Panc1 (cell line): ENCODE results near the gene KCNAB1. TPM values are rescaled to one million over a fixed set of nuclear protein-coding genes. Genes with fewer than 3 reads are reported as not detected.

Experiments used
- ATAC-seq: fragments of 200-7000 bp; cut with Tn5 transposase; 2 replicates; pipeline ENCODE4 v1.9.1; 2020; ENCODE audit warnings: mild to moderate bottlenecking, moderate library complexity
- BruUV-seq: library from RNA; stranded (reverse); fragments of 400-500 nt; replicated peaks from 2 replicates; lab custom pipeline; 2021; lab: Mats Ljungman, UMichigan
- CTCF ChIA-PET: fragments of 300-600 bp; sonication (Branson Sonifier 250); formaldehyde crosslinking; loops from one replicate; lab custom pipeline; 2022; ENCODE audit warnings: antibody characterized with exemption; lab: Charles Lee
- POLR2A ChIA-PET: fragments of 300-600 bp; sonication (Branson Sonifier 250); formaldehyde crosslinking; loops from one replicate; lab custom pipeline; 2022; ENCODE audit warnings: antibody characterized with exemption; lab: Charles Lee
- DNase-seq: peaks from one replicate; pipeline ENCODE4 v3.0.0-alpha.2; 2010; ENCODE audit warnings: low read depth, low spot score
- H3K27ac ChIP-seq: 2 replicates; pipeline ENCODE4 v1.5.1; 2011; ENCODE audit warnings: mild to moderate bottlenecking, low read length, inconsistent platforms
- H3K27me3 ChIP-seq: fragments of 200-500 bp; sonication (Bioruptor generic); 2 replicates; pipeline ENCODE4 v1.6.0; 2014; ENCODE audit warnings: low read length, inconsistent platforms; ENCODE audit not compliant: control insufficient read depth, insufficient read depth
- H3K36me3 ChIP-seq: fragments of 200-500 bp; sonication (Bioruptor generic); 2 replicates; pipeline ENCODE4 v1.5.1; 2014; ENCODE audit warnings: inconsistent platforms, mild to moderate bottlenecking, low read length, moderate library complexity; ENCODE audit not compliant: control insufficient read depth, insufficient read depth
- H3K4me1 ChIP-seq: 2 replicates; pipeline ENCODE4 v1.5.1; 2011; ENCODE audit warnings: inconsistent platforms, mild to moderate bottlenecking, low read length, moderate library complexity; ENCODE audit not compliant: control insufficient read depth, insufficient read depth
- H3K4me3 ChIP-seq, 2 experiments: 2 replicates each; pipeline ENCODE4 v1.5.1; 2011 to 2012; ENCODE audit warnings: low read depth in 2 of 2, low read length in 2 of 2, mild to moderate bottlenecking in 2 of 2, inconsistent platforms in 1 of 2, moderate library complexity in 1 of 2
- H3K9me3 ChIP-seq: fragments of 200-500 bp; sonication (Bioruptor generic); 2 replicates; pipeline ENCODE4 v1.5.1; 2014; ENCODE audit warnings: low read depth, mild to moderate bottlenecking, inconsistent platforms, low read length, moderate library complexity; ENCODE audit not compliant: control insufficient read depth, insufficient read depth
- POLR2AphosphoS5 ChIP-seq: IDR thresholded peaks from 2 replicates; pipeline ENCODE4 v1.6.1; 2012; ENCODE audit warnings: mild to moderate bottlenecking, low read depth, low read length, moderate library complexity
- SIN3A ChIP-seq: IDR thresholded peaks from 2 replicates; pipeline ENCODE4 v1.6.1; 2012; ENCODE audit warnings: low read depth, mild to moderate bottlenecking, low read length, moderate library complexity, borderline replicate concordance; ENCODE audit not compliant: insufficient read depth
- TCF7L2 ChIP-seq: IDR thresholded peaks from 2 replicates; pipeline ENCODE4 v1.6.1; 2011; ENCODE audit warnings: mild to moderate bottlenecking, low read depth, low read length, inconsistent platforms
- in situ Hi-C: cut with HindIII; loops from 2 replicates; pipeline ENCODE4 v1.10.0; 2016; ENCODE audit warnings: low sequenced_read_pairs, low pct_unique_long_range_greater_than_20kb
- intact Hi-C: fragments of 100-400 bp; cut with micrococcal nuclease; formaldehyde crosslinking; loops from one replicate; pipeline ENCODE4 v1.10.0; 2022; ENCODE audit not compliant: unreplicated experiment
- total RNA-seq: library from RNA; stranded (reverse); gene quantifications from one replicate; pipeline ENCODE4 v1.2.1, GENCODE V29; 2021; ENCODE audit not compliant: unreplicated experiment
- TF ChIP-seq, protein P1 (sequence below): fragments of 450-650 bp; IDR thresholded peaks from 2 replicates; pipeline ENCODE4 v1.5.1; 2017; ENCODE audit warnings: mild to moderate bottlenecking
- TF ChIP-seq, protein P2 (sequence below), 2 experiments: IDR thresholded peaks; 2 replicates each; pipeline ENCODE4 v1.6.1; 2011 to 2012; ENCODE audit warnings: low read depth in 2 of 2, control low read depth in 1 of 2, low read length in 1 of 2, mild to moderate bottlenecking in 1 of 2, moderate library complexity in 1 of 2; ENCODE audit not compliant: insufficient read depth in 1 of 2

The KCNAB1 gene
- total RNA-seq, 1 experiment from 2014 or later = not detected

DNA sequence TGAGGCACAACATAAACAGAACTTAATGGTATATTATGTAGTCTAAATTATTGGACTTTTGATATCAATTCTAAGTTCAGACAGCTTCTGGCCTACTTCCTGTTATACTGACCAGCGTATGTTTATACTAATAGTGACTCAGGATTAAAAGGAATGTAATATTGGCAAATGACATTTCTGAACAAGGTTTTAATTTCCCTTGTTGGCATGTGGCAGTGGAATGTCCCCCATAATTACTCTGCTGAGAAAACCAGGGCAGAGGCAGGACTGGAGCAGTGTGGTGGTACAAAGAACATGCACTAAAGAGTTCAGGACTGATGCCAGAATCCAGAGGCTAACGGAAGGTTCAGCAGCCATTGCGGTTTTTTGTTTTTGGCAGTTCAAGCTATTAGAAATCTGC is 184.0 kb downstream of the KCNAB1 start:
- H3K27ac ChIP-seq = no peak overlapping the region
- intact Hi-C loops = no loop called here
- TF ChIP-seq, protein P1, sequence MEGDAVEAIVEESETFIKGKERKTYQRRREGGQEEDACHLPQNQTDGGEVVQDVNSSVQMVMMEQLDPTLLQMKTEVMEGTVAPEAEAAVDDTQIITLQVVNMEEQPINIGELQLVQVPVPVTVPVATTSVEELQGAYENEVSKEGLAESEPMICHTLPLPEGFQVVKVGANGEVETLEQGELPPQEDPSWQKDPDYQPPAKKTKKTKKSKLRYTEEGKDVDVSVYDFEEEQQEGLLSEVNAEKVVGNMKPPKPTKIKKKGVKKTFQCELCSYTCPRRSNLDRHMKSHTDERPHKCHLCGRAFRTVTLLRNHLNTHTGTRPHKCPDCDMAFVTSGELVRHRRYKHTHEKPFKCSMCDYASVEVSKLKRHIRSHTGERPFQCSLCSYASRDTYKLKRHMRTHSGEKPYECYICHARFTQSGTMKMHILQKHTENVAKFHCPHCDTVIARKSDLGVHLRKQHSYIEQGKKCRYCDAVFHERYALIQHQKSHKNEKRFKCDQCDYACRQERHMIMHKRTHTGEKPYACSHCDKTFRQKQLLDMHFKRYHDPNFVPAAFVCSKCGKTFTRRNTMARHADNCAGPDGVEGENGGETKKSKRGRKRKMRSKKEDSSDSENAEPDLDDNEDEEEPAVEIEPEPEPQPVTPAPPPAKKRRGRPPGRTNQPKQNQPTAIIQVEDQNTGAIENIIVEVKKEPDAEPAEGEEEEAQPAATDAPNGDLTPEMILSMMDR = no peak
- TF ChIP-seq POLR2AphosphoS5 (no peak), SIN3A (no peak), TCF7L2 (no peak)
- TF ChIP-seq, protein P2, sequence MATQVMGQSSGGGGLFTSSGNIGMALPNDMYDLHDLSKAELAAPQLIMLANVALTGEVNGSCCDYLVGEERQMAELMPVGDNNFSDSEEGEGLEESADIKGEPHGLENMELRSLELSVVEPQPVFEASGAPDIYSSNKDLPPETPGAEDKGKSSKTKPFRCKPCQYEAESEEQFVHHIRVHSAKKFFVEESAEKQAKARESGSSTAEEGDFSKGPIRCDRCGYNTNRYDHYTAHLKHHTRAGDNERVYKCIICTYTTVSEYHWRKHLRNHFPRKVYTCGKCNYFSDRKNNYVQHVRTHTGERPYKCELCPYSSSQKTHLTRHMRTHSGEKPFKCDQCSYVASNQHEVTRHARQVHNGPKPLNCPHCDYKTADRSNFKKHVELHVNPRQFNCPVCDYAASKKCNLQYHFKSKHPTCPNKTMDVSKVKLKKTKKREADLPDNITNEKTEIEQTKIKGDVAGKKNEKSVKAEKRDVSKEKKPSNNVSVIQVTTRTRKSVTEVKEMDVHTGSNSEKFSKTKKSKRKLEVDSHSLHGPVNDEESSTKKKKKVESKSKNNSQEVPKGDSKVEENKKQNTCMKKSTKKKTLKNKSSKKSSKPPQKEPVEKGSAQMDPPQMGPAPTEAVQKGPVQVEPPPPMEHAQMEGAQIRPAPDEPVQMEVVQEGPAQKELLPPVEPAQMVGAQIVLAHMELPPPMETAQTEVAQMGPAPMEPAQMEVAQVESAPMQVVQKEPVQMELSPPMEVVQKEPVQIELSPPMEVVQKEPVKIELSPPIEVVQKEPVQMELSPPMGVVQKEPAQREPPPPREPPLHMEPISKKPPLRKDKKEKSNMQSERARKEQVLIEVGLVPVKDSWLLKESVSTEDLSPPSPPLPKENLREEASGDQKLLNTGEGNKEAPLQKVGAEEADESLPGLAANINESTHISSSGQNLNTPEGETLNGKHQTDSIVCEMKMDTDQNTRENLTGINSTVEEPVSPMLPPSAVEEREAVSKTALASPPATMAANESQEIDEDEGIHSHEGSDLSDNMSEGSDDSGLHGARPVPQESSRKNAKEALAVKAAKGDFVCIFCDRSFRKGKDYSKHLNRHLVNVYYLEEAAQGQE (IDR thresholded peaks at IDR 0.05; ENCODE audit: insufficient read depth in 1 of 2, low read depth in 2 of 2, low read length in 1 of 2) = no peak
- DNase-seq = no peak
- no peaks in the 10 kb centered on the region for H3K36me3 ChIP-seq
- no peaks in the 10 kb centered on the region for H3K4me1 ChIP-seq
- ChIA-PET POLR2A (interaction anchor here (0.7 kb wide), 1 partner anchor 36 kb away, joined by 5 read pairs; no protein-coding TSS in a partner anchor), CTCF (no interaction called here)
- BruUV-seq = no TSS peak
- in situ Hi-C loops = no loop called here
- no peak for ATAC-seq
- H3K27me3 ChIP-seq = no peaks in the 10 kb centered on the region; the same call in 1 of the 2 replicates
- H3K9me3 ChIP-seq = no peaks in the 10 kb centered on the region
- no peak overlapping the region for H3K4me3 ChIP-seq

DNA sequence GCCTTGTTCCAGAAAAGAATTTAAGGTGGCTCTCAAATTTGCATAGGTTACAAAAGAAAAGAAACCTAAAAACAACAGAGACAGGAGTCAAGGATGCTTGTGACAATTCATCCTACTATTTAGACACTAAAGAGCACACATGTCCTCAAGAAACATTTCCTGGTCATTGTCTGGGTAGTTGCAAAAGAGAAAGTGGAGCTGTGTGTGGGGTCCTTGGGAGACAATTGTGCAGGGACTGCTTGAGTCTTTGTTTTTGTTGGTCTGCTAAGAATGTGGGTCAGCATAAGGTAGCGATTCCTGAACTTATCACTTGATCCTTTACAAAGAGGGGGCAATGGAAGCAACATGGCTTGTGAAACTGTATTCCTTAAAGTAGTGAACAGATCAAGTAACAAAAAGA is 185.3 kb downstream of the KCNAB1 start:
- BruUV-seq = no TSS peak
- no peak overlapping the region for H3K27ac ChIP-seq
- no peaks in the 10 kb centered on the region for H3K4me1 ChIP-seq
- intact Hi-C loops = no loop called here
- ChIA-PET POLR2A (no interaction called here), CTCF (no interaction called here)
- TF ChIP-seq TCF7L2 (no peak), POLR2AphosphoS5 (no peak), SIN3A (no peak)
- TF ChIP-seq, protein P2 (IDR thresholded peaks at IDR 0.05; ENCODE audit: insufficient read depth in 1 of 2, low read depth in 2 of 2, low read length in 1 of 2) = no peak
- TF ChIP-seq, protein P1 = no peak
- no peak overlapping the region for H3K4me3 ChIP-seq
- H3K9me3 ChIP-seq = no peaks in the 10 kb centered on the region
- in situ Hi-C loops = no loop called here
- no peaks in the 10 kb centered on the region for H3K36me3 ChIP-seq
- H3K27me3 ChIP-seq = no peaks in the 10 kb centered on the region; the same call in 1 of the 2 replicates
- DNase-seq (no peak), ATAC-seq (no peak)
